Bronchial epithelial cell (primary cell): ENCODE data around the gene SRSF1. TPM values are rescaled to one million over a fixed set of nuclear protein-coding genes. Genes with fewer than 3 reads are reported as not detected.

Experiments used
- DNase-seq: peaks from one replicate; pipeline ENCODE4 v3.0.0-alpha.2; 2010; ENCODE audit warnings: low read depth
- FAIRE-seq: peaks from 2 replicates; lab custom pipeline; 2011; peaks lifted over from hg19 to GRCh38; lab: Jason Lieb, UNC
- H3K27me3 ChIP-seq: 2 replicates; pipeline ENCODE4 v1.5.1; 2011; ENCODE audit warnings: low read length; ENCODE audit not compliant: control insufficient read depth, insufficient read depth
- H3K36me3 ChIP-seq: 2 replicates; pipeline ENCODE4 v1.5.1; 2011; ENCODE audit warnings: low read length; ENCODE audit not compliant: control insufficient read depth, insufficient read depth
- H3K4me3 ChIP-seq: 2 replicates; pipeline ENCODE4 v1.5.1; 2011; ENCODE audit warnings: mild to moderate bottlenecking, low read depth, low read length, control low read depth
- total RNA-seq: library from RNA; depleted of rRNA; stranded (reverse); fragments of >200 nt; gene quantifications from 2 replicates; pipeline ENCODE4 v1.2.1, GENCODE V29; 2014
- TF ChIP-seq, protein P1 (sequence below): IDR thresholded peaks from 2 replicates; pipeline ENCODE4 v1.5.1; 2011; ENCODE audit warnings: mild to moderate bottlenecking, moderate library complexity, low read length, control low read depth, inconsistent platforms; ENCODE audit not compliant: insufficient read depth, severe bottlenecking

SRSF1 gene
- total RNA-seq, 1 donor from 2014 or later, result 239 TPM

DNA sequence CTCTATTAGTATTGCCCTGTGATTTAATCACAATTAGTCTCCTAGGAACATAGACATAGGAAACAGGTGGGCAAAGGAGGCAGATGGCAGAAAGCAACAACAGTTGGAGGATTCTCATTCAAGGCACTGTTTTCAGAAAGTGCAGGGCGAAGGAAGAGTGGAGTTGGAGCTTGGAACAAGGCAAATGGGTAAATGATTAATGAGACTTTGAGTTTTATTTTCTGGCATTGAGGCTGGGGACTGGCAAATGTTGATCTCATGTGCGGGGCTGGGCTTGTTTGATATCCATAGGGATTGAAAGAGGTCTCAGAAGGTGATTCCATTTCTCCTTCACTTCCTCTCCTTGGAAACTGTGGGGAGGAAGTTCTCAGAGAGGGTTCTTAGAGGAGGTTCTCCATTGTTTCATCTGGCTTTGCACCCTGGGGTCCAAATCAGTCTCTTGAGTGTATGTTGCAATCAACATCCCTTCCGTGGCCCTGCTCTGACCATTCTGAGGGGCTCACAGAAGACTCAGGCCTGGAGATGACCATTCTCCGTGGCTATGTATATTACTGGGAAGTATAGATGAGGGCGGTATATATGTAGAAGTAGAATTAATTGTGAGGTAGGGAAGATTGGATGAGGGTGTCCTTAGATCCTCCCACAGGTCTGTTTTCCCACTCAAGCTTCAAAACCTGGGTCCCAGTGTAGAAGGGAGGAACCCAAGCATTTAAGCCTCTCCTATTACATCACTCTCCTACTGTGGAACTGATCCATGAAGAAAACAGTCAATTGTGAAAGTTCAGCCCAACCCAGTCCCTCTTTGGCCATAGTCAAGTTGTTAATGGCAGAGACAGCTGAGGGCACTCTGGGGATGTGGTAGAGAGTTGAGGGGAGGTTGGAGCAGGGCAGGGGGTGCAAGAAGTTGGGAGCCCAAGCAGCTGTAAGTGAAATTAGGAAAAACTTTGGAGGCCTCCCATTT lies 36.5 kb upstream of the SRSF1 start:
- no peak overlapping the region for H3K4me3 ChIP-seq
- no peaks in the 10 kb centered on the region for H3K27me3 ChIP-seq
- DNase-seq (no peak), FAIRE-seq (no peak)
- H3K36me3 ChIP-seq, result no peaks in the 10 kb centered on the region
- TF ChIP-seq, protein P1, sequence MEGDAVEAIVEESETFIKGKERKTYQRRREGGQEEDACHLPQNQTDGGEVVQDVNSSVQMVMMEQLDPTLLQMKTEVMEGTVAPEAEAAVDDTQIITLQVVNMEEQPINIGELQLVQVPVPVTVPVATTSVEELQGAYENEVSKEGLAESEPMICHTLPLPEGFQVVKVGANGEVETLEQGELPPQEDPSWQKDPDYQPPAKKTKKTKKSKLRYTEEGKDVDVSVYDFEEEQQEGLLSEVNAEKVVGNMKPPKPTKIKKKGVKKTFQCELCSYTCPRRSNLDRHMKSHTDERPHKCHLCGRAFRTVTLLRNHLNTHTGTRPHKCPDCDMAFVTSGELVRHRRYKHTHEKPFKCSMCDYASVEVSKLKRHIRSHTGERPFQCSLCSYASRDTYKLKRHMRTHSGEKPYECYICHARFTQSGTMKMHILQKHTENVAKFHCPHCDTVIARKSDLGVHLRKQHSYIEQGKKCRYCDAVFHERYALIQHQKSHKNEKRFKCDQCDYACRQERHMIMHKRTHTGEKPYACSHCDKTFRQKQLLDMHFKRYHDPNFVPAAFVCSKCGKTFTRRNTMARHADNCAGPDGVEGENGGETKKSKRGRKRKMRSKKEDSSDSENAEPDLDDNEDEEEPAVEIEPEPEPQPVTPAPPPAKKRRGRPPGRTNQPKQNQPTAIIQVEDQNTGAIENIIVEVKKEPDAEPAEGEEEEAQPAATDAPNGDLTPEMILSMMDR, result no peak

DNA sequence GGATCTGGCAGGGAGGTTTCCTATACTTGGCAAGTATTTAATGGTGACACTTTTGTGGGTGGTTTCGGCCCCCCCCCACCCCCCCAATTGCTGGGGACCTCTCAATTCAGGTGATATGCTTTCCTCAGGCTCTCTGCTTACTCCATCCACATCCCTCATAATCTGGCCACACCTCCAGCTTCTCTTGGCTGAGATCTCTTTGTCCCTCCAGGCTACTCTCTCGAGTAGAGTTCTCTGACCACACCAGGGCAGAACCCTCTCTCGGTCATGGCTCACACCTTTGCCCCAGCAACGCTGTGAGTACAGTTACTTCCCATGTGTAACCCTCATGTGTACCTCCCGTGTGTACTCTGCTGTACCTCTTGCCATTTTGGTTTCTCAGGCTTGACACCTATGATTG lies 34.1 kb upstream of the SRSF1 start:
- no peaks in the 10 kb centered on the region for H3K36me3 ChIP-seq
- no peaks in the 10 kb centered on the region for H3K27me3 ChIP-seq
- no peak for FAIRE-seq
- no peak for DNase-seq
- no peak overlapping the region for H3K4me3 ChIP-seq
- TF ChIP-seq, protein P1, result no peak

DNA sequence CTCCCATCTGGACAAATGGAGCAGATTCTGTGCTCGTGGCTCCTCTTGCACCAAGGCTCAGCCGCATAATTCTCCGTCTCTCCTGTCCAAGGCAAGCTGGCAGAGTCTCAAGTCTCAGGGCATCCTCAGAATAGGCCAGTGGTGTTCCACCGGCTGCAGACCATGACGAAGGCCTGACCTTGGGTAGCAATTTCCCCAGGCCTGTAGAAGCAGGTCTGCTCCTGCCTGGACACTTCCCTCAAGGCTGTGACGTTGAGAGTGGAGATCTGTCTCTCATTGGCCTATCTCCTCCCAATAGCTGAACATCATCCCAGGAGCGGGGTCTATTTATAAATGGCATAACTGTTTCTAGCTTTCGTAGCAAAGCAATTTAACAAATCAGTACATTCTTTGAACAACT lies 33.3 kb upstream of the SRSF1 start:
- FAIRE-seq, result no peak

DNA sequence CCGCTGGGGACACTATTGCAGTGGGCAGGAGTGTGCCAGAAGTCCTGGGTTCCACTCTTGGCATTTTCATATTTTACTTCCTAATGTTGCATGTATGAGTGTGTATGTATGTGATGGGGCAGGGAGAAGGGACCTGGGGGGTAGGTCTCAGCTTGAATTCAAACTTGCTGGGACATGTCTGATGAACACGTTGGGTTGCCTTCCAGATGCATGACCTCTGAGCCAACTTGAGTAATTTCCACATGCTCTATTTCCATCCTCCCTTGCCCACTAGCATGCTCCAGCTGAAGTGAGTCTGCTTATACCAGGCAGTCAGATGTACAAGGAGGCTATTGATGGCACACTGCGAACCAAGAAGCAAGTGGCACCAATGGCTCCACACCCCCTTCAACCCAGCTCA lies 32.9 kb upstream of the SRSF1 start:
- FAIRE-seq, result no peak
- TF ChIP-seq, protein P1, result no peak
- no peaks in the 10 kb centered on the region for H3K27me3 ChIP-seq
- no peak overlapping the region for H3K4me3 ChIP-seq
- H3K36me3 ChIP-seq, result no peaks in the 10 kb centered on the region
- peak; percentile 92 for DNase-seq

More for the DNA sequence above, 33.3 kb upstream of the SRSF1 start:
- no peaks in the 10 kb centered on the region for H3K27me3 ChIP-seq
- no peak overlapping the region for H3K4me3 ChIP-seq
- DNase-seq, result peak; percentile 63
- no peaks in the 10 kb centered on the region for H3K36me3 ChIP-seq
- TF ChIP-seq, protein P1, result no peak

- Histone ChIP-seq H3K36me3 (no peaks in the 10 kb centered on the region), H3K4me3 (no peak overlapping the region), H3K27me3 (no peaks in the 10 kb centered on the region)
- TF ChIP-seq, protein P1, result no peak
- DNase-seq, result no peak
- no peak for FAIRE-seq
Observed at GRCh38 chr17:58032691-58033415, 25.8 kb upstream of the SRSF1 start.
